Measurements from ENCODE around the gene TSEN34.
A peak's percentile ranks its signal among the peaks of the same experiment; 100 is the strongest.
"Not testable (repeated sequence)": the region's sequence is repeated elsewhere in the genome, so short reads cannot be mapped to it uniquely, and the experiment has no call there.

The TSEN34 gene

DNA sequence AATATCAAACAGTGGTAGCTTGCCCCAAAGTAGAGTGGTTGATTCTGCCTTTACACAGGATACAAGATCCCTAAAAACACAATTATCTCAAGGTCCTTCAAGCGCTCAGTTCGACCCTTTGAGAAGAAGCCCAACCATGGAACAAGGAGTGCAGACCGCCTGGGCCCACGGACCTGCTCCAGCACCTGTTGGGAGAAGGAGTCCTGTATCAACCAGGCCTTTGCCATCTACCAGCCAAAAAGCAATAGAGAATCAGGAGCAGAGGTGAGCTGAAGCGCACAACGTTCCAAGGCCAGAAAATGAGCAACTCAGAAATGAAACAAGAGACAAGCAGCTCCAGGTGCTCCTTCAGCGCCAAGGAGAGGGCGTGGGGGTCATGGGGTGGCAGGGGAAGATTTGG is 38.0 kb downstream of the TSEN34 start:
- TF ChIP-seq CTCF (IDR thresholded peaks at IDR 0.05) = no peak
- H3K9ac ChIP-seq = no peak overlapping the region
- peaks cover 4% of the 10 kb centered on the region for H3K4me1 ChIP-seq
- H3K4me3 ChIP-seq (ENCODE audit: low read depth, low read length) = no peak overlapping the region
- no peaks in the 10 kb centered on the region for H3K9me3 ChIP-seq (ENCODE audit: control insufficient read depth, low read length)
- no peaks in the 10 kb centered on the region for H3K27me3 ChIP-seq (ENCODE audit: control insufficient read depth, insufficient read depth, low read length)
- H3K27ac ChIP-seq = no peak overlapping the region
- H3K79me2 ChIP-seq = no peaks in the 10 kb centered on the region
- no peak overlapping the region for H2AFZ ChIP-seq
- no peaks in the 10 kb centered on the region for H3K36me3 ChIP-seq (ENCODE audit: control insufficient read depth, insufficient read depth, low read length)
- H3K4me2 ChIP-seq (ENCODE audit: low read length) = no peak overlapping the region

DNA sequence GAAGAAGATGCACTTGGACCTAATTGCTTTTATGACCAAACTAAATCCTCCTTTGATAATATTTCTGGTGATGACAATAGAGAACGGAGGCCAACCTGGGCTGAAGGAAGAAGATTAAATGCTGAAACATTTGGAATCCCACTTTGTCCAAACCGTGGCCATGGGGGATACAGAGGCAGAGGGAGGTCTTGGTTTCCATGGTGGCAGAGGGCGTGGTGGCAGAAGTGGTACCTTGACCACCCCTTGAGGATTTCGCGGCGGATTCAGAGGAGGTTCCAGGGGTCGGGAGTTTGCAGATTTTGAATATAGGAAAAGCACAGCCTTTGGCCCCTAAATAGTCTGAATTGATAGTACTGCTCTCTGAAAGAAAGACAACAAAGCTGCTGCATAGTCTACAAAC is 38.9 kb downstream of the TSEN34 start:
- H3K27ac ChIP-seq = no peak overlapping the region
- TF ChIP-seq CTCF (IDR thresholded peaks at IDR 0.05) = no peak
- H2AFZ ChIP-seq = no peak overlapping the region
- H3K4me3 ChIP-seq (ENCODE audit: low read depth, low read length) = no peak overlapping the region
- H3K79me2 ChIP-seq = no peaks in the 10 kb centered on the region
- no peak overlapping the region for H3K9ac ChIP-seq
- H3K27me3 ChIP-seq (ENCODE audit: control insufficient read depth, insufficient read depth, low read length) = no peaks in the 10 kb centered on the region
- H3K36me3 ChIP-seq (ENCODE audit: control insufficient read depth, insufficient read depth, low read length) = no peaks in the 10 kb centered on the region
- H3K9me3 ChIP-seq (ENCODE audit: control insufficient read depth, low read length) = no peaks in the 10 kb centered on the region
- H3K4me2 ChIP-seq (ENCODE audit: low read length) = no peak overlapping the region
- H3K4me1 ChIP-seq = peaks cover 4% of the 10 kb centered on the region

DNA sequence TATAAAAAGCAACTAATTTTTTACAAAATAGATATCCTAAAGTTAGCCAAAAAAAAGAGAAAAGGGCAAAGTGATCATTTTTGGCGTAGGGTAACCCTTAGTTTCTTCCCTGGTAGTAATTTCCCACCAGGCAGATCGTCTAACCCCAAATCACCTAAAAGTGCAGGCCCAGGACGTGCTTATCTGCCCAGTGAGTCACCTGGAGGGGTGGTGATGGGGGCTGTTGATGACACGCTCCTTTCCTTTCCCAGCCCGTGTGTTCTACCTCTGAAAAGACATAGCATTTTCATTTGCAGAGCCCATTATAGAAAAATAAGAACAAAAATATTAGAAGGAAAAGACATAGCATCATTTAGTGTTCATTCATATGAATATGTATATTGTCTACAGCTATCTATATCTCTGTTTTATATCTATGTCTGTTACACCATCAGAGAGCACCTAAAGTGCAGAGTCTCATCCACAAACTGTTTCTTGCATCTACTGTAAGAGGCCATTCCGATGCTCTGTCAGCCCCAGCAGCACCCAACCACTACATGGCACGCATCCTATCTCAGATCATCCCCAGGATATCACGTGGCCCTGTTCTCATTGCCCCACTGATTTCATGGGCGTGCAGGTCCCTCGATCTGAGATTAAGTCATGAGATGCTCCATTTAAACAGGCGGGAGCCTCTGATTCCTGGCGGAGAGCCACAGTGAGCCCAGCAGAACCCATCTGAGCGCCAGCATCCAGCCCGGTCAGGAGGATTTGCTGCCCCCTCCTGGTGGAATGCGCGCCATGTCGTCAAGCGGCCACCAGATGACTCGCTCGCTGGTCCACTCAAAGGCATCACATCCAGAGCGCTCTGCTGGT is 40.2 kb downstream of the TSEN34 start:
- Histone ChIP-seq H3K4me2 (ENCODE audit: low read length) (peak overlapping the region; percentile 4), H3K27ac (no peak overlapping the region), H3K79me2 (no peaks in the 10 kb centered on the region), H3K27me3 (ENCODE audit: control insufficient read depth, insufficient read depth, low read length) (no peaks in the 10 kb centered on the region), H3K36me3 (ENCODE audit: control insufficient read depth, insufficient read depth, low read length) (no peaks in the 10 kb centered on the region), H2AFZ (peak overlapping the region; percentile 30), H3K4me1 (peaks cover 4% of the 10 kb centered on the region), H3K9me3 (ENCODE audit: control insufficient read depth, low read length) (no peaks in the 10 kb centered on the region), H3K9ac (no peak overlapping the region), H3K4me3 (ENCODE audit: low read depth, low read length) (no peak overlapping the region)
- TF ChIP-seq CTCF (IDR thresholded peaks at IDR 0.05) = peak; percentile 95

DNA sequence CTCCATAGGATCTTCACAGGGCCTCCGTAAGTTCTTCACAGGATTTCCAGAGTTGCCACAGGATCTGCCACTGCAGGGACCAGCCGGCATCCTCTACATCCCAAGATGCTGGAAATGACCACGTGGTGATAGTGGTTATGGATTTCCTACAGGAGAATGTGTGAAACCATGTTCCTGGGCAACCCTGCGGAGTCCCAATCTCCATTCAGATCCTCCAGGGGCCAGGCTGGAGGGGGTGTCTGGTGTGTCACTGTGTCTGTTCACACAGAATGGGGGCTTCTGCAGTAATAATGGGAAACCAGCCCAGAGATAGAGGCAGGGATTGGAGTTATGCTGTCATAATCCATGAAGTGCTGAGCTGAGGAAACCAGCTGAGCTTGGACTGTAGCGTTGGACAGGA is 42.8 kb downstream of the TSEN34 start:
- no peak overlapping the region for H3K4me2 ChIP-seq (ENCODE audit: low read length)
- H3K27me3 ChIP-seq (ENCODE audit: control insufficient read depth, insufficient read depth, low read length) = peaks cover 2% of the 10 kb centered on the region
- H3K9ac ChIP-seq = no peak overlapping the region
- H3K4me1 ChIP-seq = peaks cover 4% of the 10 kb centered on the region
- H2AFZ ChIP-seq = no peak overlapping the region
- no peaks in the 10 kb centered on the region for H3K79me2 ChIP-seq
- H3K27ac ChIP-seq = no peak overlapping the region
- no peak for TF ChIP-seq CTCF (IDR thresholded peaks at IDR 0.05)
- no peak overlapping the region for H3K4me3 ChIP-seq (ENCODE audit: low read depth, low read length)
- H3K36me3 ChIP-seq (ENCODE audit: control insufficient read depth, insufficient read depth, low read length) = no peaks in the 10 kb centered on the region
- no peaks in the 10 kb centered on the region for H3K9me3 ChIP-seq (ENCODE audit: control insufficient read depth, low read length)

DNA sequence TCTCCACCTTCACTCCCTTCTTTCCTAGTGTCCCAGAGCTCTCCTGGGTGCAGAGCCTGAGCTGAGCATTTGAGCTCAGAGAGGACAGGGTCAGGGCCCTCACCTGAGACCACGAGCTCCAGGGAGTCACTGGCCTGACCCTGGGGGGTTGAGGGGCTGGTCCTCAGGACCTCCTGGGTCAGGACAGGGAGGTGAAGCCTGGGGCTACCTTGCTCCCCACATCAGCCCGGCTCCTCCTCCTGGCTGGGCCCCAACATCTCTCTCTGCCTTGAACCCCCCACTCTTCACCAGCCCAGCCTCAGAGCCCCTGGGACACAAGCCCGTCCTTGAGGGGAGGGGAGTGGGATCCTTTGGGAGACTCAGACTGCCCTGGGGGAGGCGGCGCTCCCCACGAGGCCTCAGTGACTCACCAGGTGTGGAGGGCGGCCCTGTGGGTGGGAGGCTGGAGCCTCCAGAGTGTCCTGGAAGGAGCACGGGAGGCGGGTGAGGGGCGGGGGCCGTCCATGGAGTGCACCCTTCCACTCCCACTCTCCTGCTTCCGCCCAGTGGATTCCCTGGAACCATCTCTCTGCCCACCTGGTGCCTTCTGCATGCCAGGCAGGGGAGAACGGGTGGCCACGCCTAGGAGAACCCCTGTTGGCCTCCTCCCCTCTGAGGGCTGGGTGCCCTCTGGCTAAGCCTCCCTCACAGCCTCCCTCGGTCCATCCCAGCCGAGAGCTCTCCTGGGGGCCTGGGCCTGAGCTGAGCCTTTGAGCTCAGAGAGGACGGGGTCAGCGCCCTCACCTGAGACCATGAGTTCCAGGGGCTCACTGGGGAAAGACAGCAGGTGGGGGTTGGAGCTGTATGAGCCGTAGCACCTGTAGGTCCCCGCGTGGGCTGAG is 48.6 kb downstream of the TSEN34 start:
- H3K9me3 ChIP-seq (ENCODE audit: control insufficient read depth, low read length); H3K9ac ChIP-seq; H2AFZ ChIP-seq; H3K4me2 ChIP-seq (ENCODE audit: low read length); H3K27ac ChIP-seq; H3K79me2 ChIP-seq; H3K27me3 ChIP-seq (ENCODE audit: control insufficient read depth, insufficient read depth, low read length); H3K4me3 ChIP-seq (ENCODE audit: low read depth, low read length); H3K36me3 ChIP-seq (ENCODE audit: control insufficient read depth, insufficient read depth, low read length); H3K4me1 ChIP-seq: not testable (repeated sequence)

DNA sequence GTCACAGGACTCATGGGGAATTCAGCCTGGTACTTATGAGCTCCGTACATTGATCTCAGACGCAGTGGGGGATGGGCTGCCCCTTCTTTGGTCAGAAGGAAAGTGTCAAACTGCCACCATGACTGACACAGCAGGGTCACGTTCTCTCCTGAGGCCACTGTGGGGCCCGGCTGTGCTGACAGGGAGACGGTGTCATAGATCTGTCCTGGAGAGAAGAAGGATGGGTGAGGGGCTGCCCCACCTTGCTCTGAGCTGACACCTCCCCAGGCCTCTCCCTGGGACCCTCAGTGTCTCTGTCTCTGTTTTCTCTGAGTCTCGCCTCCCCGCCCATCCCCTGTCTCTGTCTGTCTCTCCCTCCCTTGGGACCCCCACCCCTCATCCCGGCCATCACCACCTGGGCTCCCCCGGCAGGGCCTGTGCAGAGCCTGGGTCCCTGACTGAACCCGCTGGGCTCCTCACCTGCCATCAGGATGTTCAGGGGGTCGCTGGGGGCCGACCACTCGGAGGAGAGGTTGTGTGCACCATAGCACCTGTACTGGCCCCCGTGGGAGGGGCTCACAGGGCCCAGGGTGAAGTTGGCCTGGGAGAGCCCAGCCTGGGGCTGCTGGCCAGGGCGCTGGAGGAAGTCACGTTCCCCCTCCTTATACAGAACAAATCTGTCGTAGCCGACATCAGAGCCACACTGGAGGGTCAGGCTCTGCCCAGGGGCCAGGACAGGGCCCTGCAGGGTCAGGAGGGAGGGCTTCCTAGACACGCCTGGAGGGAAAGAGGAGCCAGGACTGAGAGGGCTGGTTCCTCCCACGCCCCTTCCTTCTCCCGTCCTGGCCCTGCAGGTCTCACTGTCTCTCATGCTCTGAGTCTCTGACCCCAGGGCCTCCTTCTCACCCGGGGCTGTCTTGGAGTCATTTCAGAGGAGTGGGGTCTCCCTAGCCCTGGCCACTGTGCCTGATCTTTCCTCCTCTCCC is 49.5 kb downstream of the TSEN34 start:
- not testable (repeated sequence) for H3K27me3 ChIP-seq (ENCODE audit: control insufficient read depth, insufficient read depth, low read length); H3K4me2 ChIP-seq (ENCODE audit: low read length); H2AFZ ChIP-seq; H3K9ac ChIP-seq; H3K79me2 ChIP-seq; H3K9me3 ChIP-seq (ENCODE audit: control insufficient read depth, low read length); H3K4me1 ChIP-seq; H3K36me3 ChIP-seq (ENCODE audit: control insufficient read depth, insufficient read depth, low read length); H3K27ac ChIP-seq; H3K4me3 ChIP-seq (ENCODE audit: low read depth, low read length)

GRCh38 chr19:54242234-54242633 is 51.1 kb downstream of the TSEN34 start:
- H3K9ac ChIP-seq; H3K27ac ChIP-seq; H3K36me3 ChIP-seq (ENCODE audit: control insufficient read depth, insufficient read depth, low read length); H3K4me2 ChIP-seq (ENCODE audit: low read length); H2AFZ ChIP-seq; H3K27me3 ChIP-seq (ENCODE audit: control insufficient read depth, insufficient read depth, low read length); H3K79me2 ChIP-seq; H3K4me3 ChIP-seq (ENCODE audit: low read depth, low read length); H3K9me3 ChIP-seq (ENCODE audit: control insufficient read depth, low read length); H3K4me1 ChIP-seq: not testable (repeated sequence)

Data from parathyroid adenoma (tissue), 2 donors.